GM19452 (cell line): ENCODE data around the gene BEX4.
"Not testable (repeated sequence)": the region's sequence is repeated elsewhere in the genome, so short reads cannot be mapped to it uniquely, and the experiment has no call there.

Experiments used
- ATAC-seq: cut with Tn5 transposase; IDR thresholded peaks from one replicate; pipeline ENCODE4 v1.9.1; 2021; ENCODE audit not compliant: unreplicated experiment

Gene BEX4

GRCh38 chrX:103235608-103236007 is 20.7 kb downstream of the BEX4 start:
- not testable (repeated sequence) for ATAC-seq

- no peak for ATAC-seq
Measured at GRCh38 chrX:103236296-103236695, 21.4 kb downstream of the BEX4 start.

- no peak for ATAC-seq
Measured at GRCh38 chrX:103240155-103240554, 25.2 kb downstream of the BEX4 start.

- ATAC-seq: no peak
Measured at GRCh38 chrX:103248553-103248952, 33.6 kb downstream of the BEX4 start.

GRCh38 chrX:103249805-103250204 is 34.9 kb downstream of the BEX4 start:
- ATAC-seq: no peak

GRCh38 chrX:103250977-103251376 is 36.1 kb downstream of the BEX4 start:
- no peak for ATAC-seq

- no peak for ATAC-seq
Measured at GRCh38 chrX:103253608-103254007, 38.7 kb downstream of the BEX4 start.

GRCh38 chrX:103254171-103254824 is 39.4 kb downstream of the BEX4 start:
- no peak for ATAC-seq

GRCh38 chrX:103254921-103255493 is 40.1 kb downstream of the BEX4 start, which contains the start of gene TCEAL8:
Gene TCEAL8, minus strand, starts transcription at chrX:103255155. Its CDS starts 1,176 bp downstream, at chrX:103253979.
- ATAC-seq: peak; percentile 96

- ATAC-seq: no peak
Measured at GRCh38 chrX:103256651-103257050, 41.7 kb downstream of the BEX4 start.

GRCh38 chrX:103258275-103258674 is 43.4 kb downstream of the BEX4 start:
- ATAC-seq: no peak
